Pancreas (tissue), 10 donors: ENCODE measurements around the gene PPP1R8. TPM values are rescaled to one million over a fixed set of nuclear protein-coding genes. Genes with fewer than 3 reads are reported as not detected.
"Not testable (repeated sequence)": the region's sequence is repeated elsewhere in the genome, so short reads cannot be mapped to it uniquely, and the experiment has no call there.

ENCODE experiments used
- ATAC-seq, 4 donors: fragments of 200-7000 bp; cut with Tn5 transposase; one replicate each; pipeline versions ENCODE4 v1.8.0 to v1.9.1; 2020; ENCODE audit warnings: mild to moderate bottlenecking in 4 of 4, moderate library complexity in 4 of 4
- DNase-seq, 6 donors: peaks; one replicate each; pipeline ENCODE4 v3.0.0-alpha.2; 2020
- FAIRE-seq: peaks from 2 replicates; lab custom pipeline; 2012; peaks lifted over from hg19 to GRCh38; lab: Jason Lieb, UNC
- H3K27ac ChIP-seq, 4 donors: fragments of 200-600 bp; sonication (generic); 1 replicate in 3 of 4; 2 replicates in 1 of 4; pipeline versions ENCODE4 v1.5.0 to v1.8.0; 2020
- H3K27me3 ChIP-seq, 4 donors: fragments of 200-600 bp; one replicate each; pipeline ENCODE4 v1.8.0; 2021
- H3K36me3 ChIP-seq, 3 donors: fragments of 200-600 bp; sonication (generic) in 1 of 3; one replicate each; pipeline versions ENCODE4 v1.5.0 to v1.8.0; 2020 to 2021
- H3K4me1 ChIP-seq, 3 donors: fragments of 200-600 bp; one replicate each; pipeline ENCODE4 v1.8.0; 2021
- H3K4me3 ChIP-seq, 4 donors: fragments of 200-600 bp; sonication (generic) in 2 of 4; one replicate each; pipeline versions ENCODE4 v1.5.0 to v1.8.0; 2020 to 2021
- H3K9me3 ChIP-seq, 4 donors: fragments of 200-600 bp; one replicate each; pipeline ENCODE4 v1.8.0; 2021
- CTCF ChIP-seq, 4 donors: fragments of 200-600 bp; sonication (generic) in 3 of 4; IDR thresholded peaks; one replicate each; pipeline versions ENCODE4 v1.5.0 to v1.8.0; 2021; ENCODE audit warnings: antibody characterized with exemption in 4 of 4
- WGBS, 2 donors: extraction: QIAGEN DNeasy Blood & Tissue Kit; methylation state at CpG; one replicate each; pipeline ENCODE4 v1.1.7; 2013; 5-methylcytosine and 5-hydroxymethylcytosine counted together
- intact Hi-C, 3 donors: fragments of 100-400 bp; cut with DNase I; formaldehyde crosslinking; loops; one replicate each; pipeline versions ENCODE4 v1.11.1 to v1.14.2; 2022
- polyA plus RNA-seq, 2 donors: library from polyadenylated mRNA; stranded (reverse); fragments of 200-250 nt; gene quantifications; one replicate each; pipeline ENCODE4 v1.2.3, GENCODE V29; 2013
- total RNA-seq, 6 donors: library from RNA; stranded (reverse); fragmentation: NEBNext Ultra II Directional in 4 of 6; extraction: Animal tissue kit (Norgen Biotek cat#: 25700) in 4 of 6; gene quantifications; one replicate each; pipeline versions ENCODE4 v1.2.1 to v1.2.4, GENCODE V29; 2021 to 2023
- donor health status: healthy with polysubstance abuse.
- donor health status: DM: no; HTN: no; CAD: no; lungs with moderate emphysema.
- donor health status: DM: no; HTN: no; CAD: no.
- donor health status: control.
- donor health status: control.
- donor health status: Bipolar disorder and iron deficiency.
- donor health status: DM: yes; HTN: yes; CAD: no.
- donor health status: DM: no; HTN: no; CAD: no.
- donor health status: DM: no; HTN: no; CAD: no.
- donor health status: DM: yes; HTN: yes; CAD: no.

Gene PPP1R8
- total and polyA plus RNA-seq, 8 donors: 8.1 to 17.4 (median 11.7) TPM

- ATAC-seq (no peak), DNase-seq (no peak), FAIRE-seq (no peak)
- H3K9me3 ChIP-seq: no peaks in the 10 kb centered on the region
- 94 to 96% methylated on average over 7 of the region's 7 CpGs for WGBS, 2 donors
- H3K4me3 ChIP-seq: no peak overlapping the region
- H3K36me3 ChIP-seq: peaks cover 0 to 15% (median 0%) of the 10 kb centered on the region in 3 donors
- intact Hi-C loops: no loop called here
- no peak for TF ChIP-seq CTCF (IDR thresholded peaks at IDR 0.05)
- H3K27ac ChIP-seq: no peak overlapping the region
- no peaks in the 10 kb centered on the region for H3K27me3 ChIP-seq
- no peaks in the 10 kb centered on the region for H3K4me1 ChIP-seq
Measured at GRCh38 chr1:27806758-27807157, 23.8 kb upstream of the PPP1R8 start.

- no peak for ATAC-seq
- peaks cover 0 to 12% (median 0%) of the 10 kb centered on the region in 3 donors for H3K36me3 ChIP-seq
- H3K27ac ChIP-seq: no peak overlapping the region
- no peaks in the 10 kb centered on the region for H3K27me3 ChIP-seq
- no peaks in the 10 kb centered on the region for H3K4me1 ChIP-seq
- H3K9me3 ChIP-seq: no peaks in the 10 kb centered on the region
- WGBS, 2 donors: 66 to 77% methylated on average over 2 of the region's 2 CpGs
- FAIRE-seq: no peak
- no peak overlapping the region for H3K4me3 ChIP-seq
- intact Hi-C loops: no loop called here
- no peak for TF ChIP-seq CTCF (IDR thresholded peaks at IDR 0.05)
- DNase-seq: no peak
Measured at GRCh38 chr1:27807385-27807784, 23.2 kb upstream of the PPP1R8 start.

- ATAC-seq, H3K4me3 ChIP-seq, DNase-seq, H3K9me3 ChIP-seq, intact Hi-C loops, H3K27me3 ChIP-seq, H3K27ac ChIP-seq, H3K4me1 ChIP-seq: not testable (repeated sequence)
- peak; percentile 17 for FAIRE-seq
- 96 to 99% methylated on average over 3 of the region's 3 CpGs for WGBS, 2 donors
- H3K36me3 ChIP-seq: peaks cover 0 to 18% (median 0%) of the 10 kb centered on the region in 3 donors
Measured at GRCh38 chr1:27808131-27808530, 22.5 kb upstream of the PPP1R8 start.

GRCh38 chr1:27809883-27810282 lies 20.7 kb upstream of the PPP1R8 start:
- no peaks in the 10 kb centered on the region for H3K27me3 ChIP-seq
- intact Hi-C loops: no loop called here
- no peak overlapping the region for H3K27ac ChIP-seq
- peaks cover 0 to 23% (median 0%) of the 10 kb centered on the region in 3 donors for H3K36me3 ChIP-seq
- 94 to 97% methylated on average over 1 of the region's 1 CpG for WGBS, 2 donors
- TF ChIP-seq CTCF (IDR thresholded peaks at IDR 0.05): no peak
- DNase-seq: no peak
- no peak overlapping the region for H3K4me3 ChIP-seq
- H3K9me3 ChIP-seq: no peaks in the 10 kb centered on the region
- no peak for ATAC-seq
- H3K4me1 ChIP-seq: no peaks in the 10 kb centered on the region
- no peak for FAIRE-seq

- TF ChIP-seq CTCF (IDR thresholded peaks at IDR 0.05): no peak
- Histone ChIP-seq H3K9me3 (no peaks in the 10 kb centered on the region), H3K4me3 (no peak overlapping the region), H3K36me3 (peaks cover 0 to 23% (median 0%) of the 10 kb centered on the region in 3 donors), H3K27me3 (no peaks in the 10 kb centered on the region), H3K4me1 (no peaks in the 10 kb centered on the region), H3K27ac (no peak overlapping the region)
- FAIRE-seq: no peak
- no peak for DNase-seq
- intact Hi-C loops: no loop called here
- ATAC-seq: no peak
- 93 to 97% methylated on average over 6 of the region's 6 CpGs for WGBS, 2 donors
Measured at GRCh38 chr1:27811741-27812500, 18.7 kb upstream of the PPP1R8 start.
